NCI-H187 (cell line): ENCODE measurements around the gene PITRM1.

Experiments used
- DNase-seq, 2 experiments: peaks; one replicate each; lab custom pipeline; 2025; lab: John Stamatoyannopoulos, UW

The PITRM1 gene

GRCh38 chr10:3100856-3101640, 71.5 kb downstream of the PITRM1 start:
- DNase-seq, result no peak

GRCh38 chr10:3100093-3100792, 72.3 kb downstream of the PITRM1 start:
- no peak for DNase-seq

- no peak for DNase-seq
These were observed 73.1 kb downstream of the PITRM1 start for GRCh38 chr10:3099291-3100092.

- no peak for DNase-seq
These were observed 73.9 kb downstream of the PITRM1 start for GRCh38 chr10:3098689-3099088.

DNA sequence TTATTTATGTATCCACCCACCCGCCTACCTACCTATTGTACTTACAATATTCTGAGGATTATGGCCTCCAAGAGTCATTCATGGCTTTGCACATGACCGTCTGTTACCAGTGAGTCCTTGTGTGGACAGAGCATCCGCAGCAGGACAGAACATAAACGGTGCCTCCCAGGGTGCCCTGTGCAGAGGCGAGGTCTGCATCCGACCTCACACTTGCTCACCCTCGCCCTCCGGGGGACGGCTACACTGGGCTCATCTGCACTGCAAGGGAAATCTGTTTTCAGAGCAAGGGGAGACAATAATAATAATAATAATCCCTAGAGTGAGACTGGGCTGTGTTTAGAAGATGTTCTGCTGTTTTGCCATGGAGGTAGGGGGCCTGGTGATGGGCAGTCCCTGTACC, 75.4 kb downstream of the PITRM1 start:
- DNase-seq, result no peak

DNA sequence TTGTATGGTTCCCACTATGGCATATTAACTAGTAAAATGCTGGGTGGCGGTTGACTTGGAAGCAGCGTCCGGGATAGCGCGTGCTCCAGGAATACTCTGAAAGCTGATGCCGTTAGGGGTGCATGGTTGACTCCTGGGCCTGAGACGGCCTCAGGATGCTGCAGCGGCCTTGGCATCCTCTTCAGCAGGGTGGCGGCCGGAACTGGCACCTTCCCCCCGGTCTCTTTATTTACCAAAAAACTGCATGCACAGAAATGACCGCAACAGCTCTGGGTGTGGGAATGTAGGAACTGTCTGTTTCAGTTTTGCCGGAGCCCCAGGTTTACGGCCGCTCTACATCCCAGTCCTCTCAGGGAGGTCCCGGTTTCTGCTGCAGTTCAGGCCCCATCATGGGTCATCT, 76.4 kb downstream of the PITRM1 start:
- DNase-seq, result no peak

GRCh38 chr10:3095373-3096139, 77.0 kb downstream of the PITRM1 start:
- DNase-seq, result no peak

- DNase-seq, result no peak
These were observed 78.0 kb downstream of the PITRM1 start for GRCh38 chr10:3094609-3095036.

GRCh38 chr10:3093996-3094395, 78.6 kb downstream of the PITRM1 start:
- no peak for DNase-seq

DNA sequence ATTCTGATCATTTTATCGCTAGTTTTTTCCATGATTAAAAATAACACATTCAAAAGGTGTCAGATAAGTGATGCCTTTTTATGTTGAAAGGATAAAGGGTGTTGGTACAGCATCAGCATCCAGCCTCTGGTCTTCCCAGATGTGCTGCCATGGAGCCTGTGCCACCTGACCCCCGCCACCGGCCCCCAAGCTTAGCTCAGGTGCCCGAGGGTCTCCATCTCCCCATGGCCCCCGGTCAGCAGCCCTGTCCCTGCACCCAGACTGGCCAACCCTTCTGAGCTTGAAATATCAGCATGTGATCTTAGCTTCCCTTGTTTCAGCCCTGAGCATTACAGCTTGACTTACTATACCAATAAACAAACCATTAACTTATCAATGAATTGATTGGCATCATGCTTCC, 80.7 kb downstream of the PITRM1 start:
- DNase-seq, result no peak

- DNase-seq, result no peak
These were observed 81.4 kb downstream of the PITRM1 start for GRCh38 chr10:3090914-3091787.

GRCh38 chr10:3090388-3090787, 82.2 kb downstream of the PITRM1 start:
- no peak for DNase-seq
